H1 (cell line): Measurements from ENCODE around the gene RAB44. TPM values are rescaled to one million over a fixed set of nuclear protein-coding genes. Genes with fewer than 3 reads are reported as not detected.

Source experiments
- CTCF ChIA-PET: fragments of 300-600 bp; sonication (Branson Sonifier 250); formaldehyde crosslinking; loops from one replicate; lab custom pipeline; 2021; ENCODE audit not compliant: partially characterized antibody; lab: Charles Lee
- POLR2A ChIA-PET: fragments of 300-600 bp; sonication (Branson Sonifier 250); formaldehyde crosslinking; loops from one replicate; lab custom pipeline; 2021; ENCODE audit warnings: inconsistent platforms; ENCODE audit not compliant: partially characterized antibody; lab: Charles Lee
- DNase-seq, 2 experiments: peaks; one replicate each; pipeline versions ENCODE4 v3.0.0 to v3.0.0-alpha.2; 2010 to 2022; ENCODE audit warnings: low spot score in 2 of 2, low read depth in 1 of 2, mixed read lengths in 1 of 2
- FAIRE-seq: peaks from 2 replicates; lab custom pipeline; 2011; peaks lifted over from hg19 to GRCh38; lab: Jason Lieb, UNC
- H2AFZ ChIP-seq: 2 replicates; pipeline ENCODE4 v1.8.1; 2012; ENCODE audit warnings: low read length, inconsistent platforms
- H2AK5ac ChIP-seq: 2 replicates; pipeline ENCODE4 v1.6.1; 2013; ENCODE audit warnings: low read depth, low read length
- H2BK120ac ChIP-seq: replicated peaks from 2 replicates; pipeline ENCODE3; 2013; ENCODE audit warnings: low read depth, low read length, inconsistent platforms
- H2BK12ac ChIP-seq: 2 replicates; pipeline ENCODE4 v1.6.1; 2013; ENCODE audit warnings: low read depth, low read length
- H2BK15ac ChIP-seq: 2 replicates; pipeline ENCODE4 v1.6.1; 2013; ENCODE audit warnings: low read length
- H2BK20ac ChIP-seq: 2 replicates; pipeline ENCODE4 v1.6.1; 2013; ENCODE audit warnings: low read length
- H2BK5ac ChIP-seq: 2 replicates; pipeline ENCODE4 v1.6.1; 2013; ENCODE audit warnings: low read depth, low read length
- H3K14ac ChIP-seq: 2 replicates; pipeline ENCODE4 v1.6.1; 2013; ENCODE audit warnings: inconsistent platforms; ENCODE audit not compliant: insufficient read length
- H3K18ac ChIP-seq: 2 replicates; pipeline ENCODE4 v1.6.1; 2013; ENCODE audit warnings: low read length; ENCODE audit errors: extremely low read depth
- H3K23ac ChIP-seq: 2 replicates; pipeline ENCODE4 v1.6.1; 2013; ENCODE audit warnings: inconsistent platforms; ENCODE audit not compliant: insufficient read length
- H3K23me2 ChIP-seq: 2 replicates; pipeline ENCODE4 v1.6.1; 2013; ENCODE audit warnings: low read depth, low read length
- H3K27ac ChIP-seq: 2 replicates; pipeline ENCODE4 v1.6.1; 2011; ENCODE audit warnings: low read depth, low read length, inconsistent platforms
- H3K27me3 ChIP-seq, 4 experiments: replicated peaks in 1 of 4; 1 replicate in 1 of 4; 2 replicates in 3 of 4; pipeline versions ENCODE4 v1.6.1 to v1.8.1; 2011 to 2013; ENCODE audit warnings: low read length in 3 of 4, mild to moderate bottlenecking in 3 of 4, inconsistent platforms in 2 of 4, mixed read lengths in 2 of 4, moderate library complexity in 1 of 4; ENCODE audit not compliant: control insufficient read depth in 3 of 4, insufficient read depth in 3 of 4; ENCODE audit errors: extremely low read depth in 1 of 4
- H3K36me3 ChIP-seq, 4 experiments: 2 replicates each; pipeline versions ENCODE4 v1.6.1 to v1.8.1; 2011 to 2013; ENCODE audit warnings: mild to moderate bottlenecking in 4 of 4, low read length in 3 of 4, moderate library complexity in 2 of 4, control low read depth in 1 of 4, inconsistent platforms in 1 of 4; ENCODE audit not compliant: insufficient read depth in 4 of 4, control insufficient read depth in 2 of 4
- H3K4ac ChIP-seq: replicated peaks from 2 replicates; pipeline ENCODE3; 2013; ENCODE audit warnings: low read length, low read depth, mixed read lengths, inconsistent platforms; ENCODE audit not compliant: insufficient read length
- H3K4me1 ChIP-seq, 4 experiments: replicated peaks in 1 of 4; 1 replicate in 1 of 4; 2 replicates in 3 of 4; pipeline versions ENCODE4 v1.6.1 to v1.8.1; 2011 to 2013; ENCODE audit warnings: low read length in 3 of 4, inconsistent platforms in 2 of 4, mixed read lengths in 1 of 4; ENCODE audit not compliant: insufficient read depth in 4 of 4, control insufficient read depth in 3 of 4
- H3K4me2 ChIP-seq, 2 experiments: 2 replicates each; pipeline versions ENCODE4 v1.6.1 to v1.8.1; 2011 to 2013; ENCODE audit warnings: low read depth in 2 of 2, low read length in 2 of 2, control low read depth in 1 of 2, inconsistent platforms in 1 of 2, mild to moderate bottlenecking in 1 of 2; ENCODE audit not compliant: insufficient read depth in 1 of 2
- H3K4me3 ChIP-seq, 4 experiments: fragments of 200-600, 300-600 bp in 1 of 4; sonication (generic), shearing (Covaris generic), sonication (Bioruptor Twin) in 1 of 4; 2 replicates each; pipeline versions ENCODE4 v1.5.1 to v1.8.1; 2011 to 2016; ENCODE audit warnings: low read length in 4 of 4, low read depth in 3 of 4, control low read depth in 2 of 4, inconsistent platforms in 2 of 4, mild to moderate bottlenecking in 2 of 4, mixed read lengths in 1 of 4, moderate library complexity in 1 of 4; ENCODE audit not compliant: insufficient read depth in 2 of 4; ENCODE audit errors: extremely low read depth in 1 of 4
- H3K56ac ChIP-seq: replicated peaks from 2 replicates; pipeline ENCODE3; 2013; ENCODE audit warnings: low read depth, mild to moderate bottlenecking, mixed read lengths, low read length, inconsistent platforms; ENCODE audit not compliant: insufficient read length
- H3K79me1 ChIP-seq: 2 replicates; pipeline ENCODE4 v1.6.1; 2013; ENCODE audit warnings: low read depth, low read length, control low read depth
- H3K79me2 ChIP-seq, 2 experiments: 2 replicates each; pipeline versions ENCODE4 v1.6.1 to v1.8.1; 2012 to 2013; ENCODE audit warnings: low read length in 2 of 2, mild to moderate bottlenecking in 2 of 2, inconsistent platforms in 1 of 2; ENCODE audit not compliant: insufficient read depth in 2 of 2, control insufficient read depth in 1 of 2
- H3K9ac ChIP-seq, 4 experiments: replicated peaks in 1 of 4; 1 replicate in 1 of 4; 2 replicates in 3 of 4; pipeline versions ENCODE4 v1.6.1 to v1.8.1; 2011 to 2013; ENCODE audit warnings: low read depth in 3 of 4, low read length in 3 of 4, control low read depth in 2 of 4, mild to moderate bottlenecking in 2 of 4, moderate library complexity in 2 of 4, inconsistent platforms in 1 of 4; ENCODE audit errors: extremely low read depth in 1 of 4
- H3K9me3 ChIP-seq, 2 experiments: 2 replicates each; pipeline versions ENCODE4 v1.6.1 to v1.8.1; 2012 to 2013; ENCODE audit warnings: mild to moderate bottlenecking in 2 of 2, moderate library complexity in 2 of 2, control low read depth in 1 of 2, inconsistent platforms in 1 of 2, low read depth in 1 of 2, low read length in 1 of 2, mixed read lengths in 1 of 2; ENCODE audit not compliant: insufficient read depth in 2 of 2
- H4K20me1 ChIP-seq, 2 experiments: replicated peaks in 1 of 2; 2 replicates each; pipeline versions ENCODE3 to v1.8.1; 2011 to 2013; ENCODE audit warnings: inconsistent platforms in 2 of 2, low read length in 2 of 2, mild to moderate bottlenecking in 1 of 2; ENCODE audit not compliant: insufficient read depth in 2 of 2, control insufficient read depth in 1 of 2
- H4K5ac ChIP-seq: 2 replicates; pipeline ENCODE4 v1.6.1; 2013; ENCODE audit warnings: low read length, low read depth, mixed read lengths, inconsistent platforms; ENCODE audit not compliant: insufficient read length
- H4K8ac ChIP-seq: 2 replicates; pipeline ENCODE4 v1.8.0; 2013; ENCODE audit warnings: mild to moderate bottlenecking, moderate library complexity, low read length, inconsistent platforms; ENCODE audit not compliant: insufficient read depth; ENCODE audit errors: extremely low read depth
- H4K91ac ChIP-seq: replicated peaks from 2 replicates; pipeline ENCODE3; 2013; ENCODE audit warnings: low read length, mixed read lengths, inconsistent platforms; ENCODE audit not compliant: insufficient read length
- JUN ChIP-seq: IDR thresholded peaks from 2 replicates; pipeline ENCODE4 v1.6.1; 2011; ENCODE audit warnings: low read depth, mild to moderate bottlenecking, improper control_type of control experiment, low read length
- WGBS, 2 experiments: shearing (Covaris generic) in 1 of 2; methylation state at CpG; one replicate each; pipeline versions ENCODE4 v1.1.6 to v1.1.7; 2013 to 2015; ENCODE audit warnings: low lambda C conversion rate in 2 of 2, mixed read lengths in 2 of 2, inconsistent platforms in 1 of 2, low coverage in 1 of 2, missing lambda C conversion rate in 1 of 2; ENCODE audit not compliant: insufficient replicate concordance in 2 of 2, insufficient coverage in 1 of 2, insufficient read length in 1 of 2; ENCODE audit errors: extremely low coverage in 1 of 2, missing lambda C conversion rate in 1 of 2; 5-methylcytosine and 5-hydroxymethylcytosine counted together
- polyA plus RNA-seq, 7 experiments: library from polyadenylated mRNA; depleted of rRNA in 3 of 7; stranded (reverse) in 5 of 7; unstranded in 2 of 7; fragments of >200 nt in 5 of 7; fragments of 200-250 nt in 2 of 7; gene quantifications; 1 replicate in 5 of 7; 2 replicates in 1 of 7; 4 replicates in 1 of 7; pipeline versions ENCODE4 v1.2.1 to v1.2.3, GENCODE V29; 2011 to 2013; ENCODE audit warnings: missing spikeins in 2 of 7, mixed read lengths in 2 of 7
- total RNA-seq: library from RNA; stranded (reverse); fragmentation: NEBNext Ultra II Directional; extraction: Animal tissue kit (Norgen Biotek cat#: 25700); gene quantifications from 2 replicates; pipeline ENCODE4 v1.2.1, GENCODE V29; 2021

RAB44 gene
- total and polyA plus RNA-seq, 2 of the 8 experiments (the other 6 are each of a cell fraction or from before 2014, with no cell fraction given), result 0.02 TPM; not detected in 1

DNA sequence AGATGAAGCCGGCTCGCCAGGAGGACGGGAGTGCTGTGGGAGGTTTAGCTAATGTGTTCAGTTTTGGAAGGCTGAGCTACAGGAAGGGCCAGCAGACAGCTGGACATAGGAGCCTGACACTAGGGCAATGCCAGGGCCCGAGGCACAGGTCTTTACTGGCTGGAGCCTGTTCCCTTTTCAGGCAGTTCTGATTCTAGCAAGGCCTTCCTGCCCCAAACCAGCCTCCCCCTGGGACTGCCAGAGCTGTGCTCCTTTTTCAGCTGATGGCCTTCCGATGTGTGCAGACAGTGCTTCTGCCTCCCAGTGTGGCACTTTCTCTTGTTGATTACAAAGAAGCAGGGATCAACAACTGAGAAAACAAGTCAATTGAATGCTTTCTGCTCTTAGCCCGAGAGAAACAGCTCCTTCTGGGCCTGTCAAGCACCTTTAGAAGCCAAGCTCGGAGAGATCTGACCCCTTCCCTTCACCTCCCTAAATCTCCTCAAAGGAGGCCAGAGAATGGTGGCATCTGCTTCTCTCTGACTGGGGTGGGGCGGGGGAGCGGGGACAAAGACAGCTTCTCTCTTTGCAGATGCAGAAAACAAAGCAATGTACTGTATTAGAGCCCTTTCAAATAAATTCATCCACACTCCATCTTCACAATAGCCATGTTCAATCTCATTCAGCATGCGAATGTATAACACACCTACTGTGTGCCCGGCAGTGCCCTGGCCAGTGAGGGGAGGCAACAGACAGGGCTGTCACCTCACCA, 63.2 kb downstream of the RAB44 start:
- Histone ChIP-seq H3K36me3 (no peaks in the 10 kb centered on the region), H2BK12ac (no peak overlapping the region), H4K8ac (no peak overlapping the region), H3K18ac (no peak overlapping the region), H3K27ac (no peak overlapping the region), H2BK120ac (no peak overlapping the region), H2BK5ac (no peak overlapping the region), H4K5ac (no peak overlapping the region), H4K20me1 (peaks cover 0 to 2% of the 10 kb centered on the region in 2 experiments), H4K91ac (no peak overlapping the region), H3K23ac (no peak overlapping the region), H3K56ac (no peak overlapping the region), H3K79me1 (no peaks in the 10 kb centered on the region), H3K14ac (no peak overlapping the region), H3K4me3 (no peak overlapping the region), H3K9ac (no peak overlapping the region), H3K79me2 (no peaks in the 10 kb centered on the region), H2BK15ac (no peak overlapping the region), H2AK5ac (no peak overlapping the region), H3K23me2 (no peaks in the 10 kb centered on the region), H3K27me3 (no peaks in the 10 kb centered on the region), H3K4me2 (no peak overlapping the region), H2BK20ac (no peak overlapping the region), H3K9me3 (no peaks in the 10 kb centered on the region), H3K4me1 (peaks cover 0 to 10% (median 3%) of the 10 kb centered on the region in 4 experiments; a peak in 5 of 7 replicates), H2AFZ (no peak overlapping the region), H3K4ac (no peak overlapping the region)
- WGBS, 2 experiments, result 89% methylated on average over 11 of the region's 11 CpGs; no CpG with 5 or more reads in 1 of the 2 experiments
- POLR2A ChIA-PET, result interaction anchor here (1.0 kb wide), 1 partner anchor 8 kb away, joined by 3 read pairs; no protein-coding TSS in a partner anchor
- CTCF ChIA-PET, result interaction anchor here (0.7 to 5.3 kb wide), 24 partner anchors 11 to 450 kb away, joined by 3 to 83 read pairs (median 5); partner anchors contain the start of gene PPIL1
- DNase-seq (no peak), FAIRE-seq (no peak)
- TF ChIP-seq JUN, result no peak
